Peyer's patch (tissue), 4 donors: Measurements from ENCODE around the gene VAMP4.

Source experiments
- POLR2A ChIP-seq, 2 donors: fragments of 450-650 bp; IDR thresholded peaks; one replicate each; pipeline ENCODE4 v1.5.1; 2017; ENCODE audit warnings: antibody characterized with exemption in 2 of 2, mild to moderate bottlenecking in 2 of 2, moderate library complexity in 2 of 2
- TF ChIP-seq, protein P1 (sequence below), 6 experiments: fragments of 450-650 bp in 4 of 6; fragments of 200-600 bp in 2 of 6; sonication (generic) in 1 of 6; IDR thresholded peaks; one replicate each; pipeline ENCODE4 v1.5.1; 2017 to 2019; ENCODE audit warnings: antibody characterized with exemption in 6 of 6, mild to moderate bottlenecking in 3 of 6, moderate library complexity in 1 of 6

DNA sequence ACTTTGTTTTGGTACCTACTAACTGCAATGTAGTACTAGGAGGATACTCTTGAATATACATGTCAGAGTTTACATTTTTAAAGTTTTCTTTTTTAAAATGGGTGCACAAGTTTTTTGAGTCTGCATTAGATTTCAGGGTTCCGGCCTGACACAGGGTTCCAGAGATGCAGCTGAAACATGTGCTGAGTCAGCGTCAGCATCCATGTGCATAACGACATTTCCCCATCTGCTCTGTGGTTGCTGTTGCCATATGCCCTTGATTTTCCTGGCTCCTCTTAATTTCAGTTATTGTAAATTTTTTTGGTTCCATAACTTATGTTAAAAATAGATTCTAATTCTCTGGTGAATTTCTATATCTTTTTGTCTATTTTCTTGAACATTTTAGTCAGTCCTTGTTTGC, 27.3 kb upstream of the VAMP4 start:
- TF ChIP-seq, protein P1, sequence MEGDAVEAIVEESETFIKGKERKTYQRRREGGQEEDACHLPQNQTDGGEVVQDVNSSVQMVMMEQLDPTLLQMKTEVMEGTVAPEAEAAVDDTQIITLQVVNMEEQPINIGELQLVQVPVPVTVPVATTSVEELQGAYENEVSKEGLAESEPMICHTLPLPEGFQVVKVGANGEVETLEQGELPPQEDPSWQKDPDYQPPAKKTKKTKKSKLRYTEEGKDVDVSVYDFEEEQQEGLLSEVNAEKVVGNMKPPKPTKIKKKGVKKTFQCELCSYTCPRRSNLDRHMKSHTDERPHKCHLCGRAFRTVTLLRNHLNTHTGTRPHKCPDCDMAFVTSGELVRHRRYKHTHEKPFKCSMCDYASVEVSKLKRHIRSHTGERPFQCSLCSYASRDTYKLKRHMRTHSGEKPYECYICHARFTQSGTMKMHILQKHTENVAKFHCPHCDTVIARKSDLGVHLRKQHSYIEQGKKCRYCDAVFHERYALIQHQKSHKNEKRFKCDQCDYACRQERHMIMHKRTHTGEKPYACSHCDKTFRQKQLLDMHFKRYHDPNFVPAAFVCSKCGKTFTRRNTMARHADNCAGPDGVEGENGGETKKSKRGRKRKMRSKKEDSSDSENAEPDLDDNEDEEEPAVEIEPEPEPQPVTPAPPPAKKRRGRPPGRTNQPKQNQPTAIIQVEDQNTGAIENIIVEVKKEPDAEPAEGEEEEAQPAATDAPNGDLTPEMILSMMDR (IDR thresholded peaks at IDR 0.05): no peak
- TF ChIP-seq POLR2A (IDR thresholded peaks at IDR 0.05): no peak
